HepG2 (cell line): ENCODE results near the gene ZNF185. TPM values are rescaled to one million over a fixed set of nuclear protein-coding genes. Genes with fewer than 3 reads are reported as not detected.

Experiments
- ATAC-seq: fragments of 200-7000 bp; cut with Tn5 transposase; 3 replicates; pipeline ENCODE4 v1.9.1; 2020; ENCODE audit warnings: mild to moderate bottlenecking, moderate library complexity
- BruUV-seq: library from RNA; stranded (reverse); fragments of 400-500 nt; replicated peaks from 2 replicates; lab custom pipeline; 2021; lab: Mats Ljungman, UMichigan
- CTCF ChIA-PET: fragments of 300-600 bp; formaldehyde crosslinking; extraction: SDS; loops from one replicate; lab custom pipeline; 2021; ENCODE audit warnings: low total read pairs, inconsistent platforms, low intra/inter-chr PET ratio; lab: Yijun Ruan, JAX
- POLR2A ChIA-PET: fragments of 350-600 bp; sonication (Branson Sonifier 250); formaldehyde crosslinking; loops from one replicate; lab custom pipeline; 2020; ENCODE audit warnings: antibody characterized with exemption, inconsistent platforms; lab: Yijun Ruan, JAX
- DNase-seq: peaks from one replicate; pipeline ENCODE4 v3.0.0-alpha.2; 2015; ENCODE audit warnings: low spot score
- FAIRE-seq: peaks from 3 replicates; lab custom pipeline; 2011; peaks lifted over from hg19 to GRCh38; lab: Jason Lieb, UNC
- H2AFZ ChIP-seq: one replicate; pipeline ENCODE4 v1.6.1; 2011; ENCODE audit warnings: low read length, inconsistent platforms
- H3K27ac ChIP-seq: fragments of 300-600 bp; 3 replicates; pipeline ENCODE4 v1.8.0; 2011; ENCODE audit warnings: mixed run types, mild to moderate bottlenecking, mixed read lengths, low read length, inconsistent platforms; ENCODE audit not compliant: insufficient read depth; ENCODE audit errors: extremely low read length
- H3K27me3 ChIP-seq, 2 experiments: fragments of 200-600 bp in 1 of 2; 2 replicates in 1 of 2; 3 replicates in 1 of 2; pipeline versions ENCODE4 v1.6.0 to v1.8.0; 2011; ENCODE audit warnings: low read length in 2 of 2, mild to moderate bottlenecking in 2 of 2, moderate library complexity in 2 of 2, inconsistent platforms in 1 of 2; ENCODE audit not compliant: insufficient read depth in 2 of 2, control insufficient read depth in 1 of 2
- H3K36me3 ChIP-seq, 2 experiments: fragments of 200-600 bp in 1 of 2; replicated peaks in 1 of 2; 2 replicates in 1 of 2; 3 replicates in 1 of 2; pipeline versions ENCODE4 v1.5.1 to v1.8.0; 2011; ENCODE audit warnings: low read length in 2 of 2, inconsistent platforms in 1 of 2; ENCODE audit not compliant: insufficient read depth in 2 of 2, control insufficient read depth in 1 of 2
- H3K4me1 ChIP-seq: 2 replicates; pipeline ENCODE4 v1.5.1; 2012; ENCODE audit warnings: low read length, inconsistent platforms; ENCODE audit not compliant: insufficient read depth
- H3K4me2 ChIP-seq: 2 replicates; pipeline ENCODE4 v1.6.0; 2011; ENCODE audit warnings: low read depth, low read length, inconsistent platforms
- H3K4me3 ChIP-seq, 3 experiments: fragments of 200-600 bp in 1 of 3; sonication (generic), shearing (Covaris generic) in 1 of 3; replicated peaks in 1 of 3; 2 replicates each; pipeline ENCODE4 v1.5.1; 2011 to 2016; ENCODE audit warnings: low read length in 3 of 3, inconsistent platforms in 2 of 3, low read depth in 2 of 3, mild to moderate bottlenecking in 2 of 3, control low read depth in 1 of 3, mixed read lengths in 1 of 3; ENCODE audit not compliant: insufficient read depth in 1 of 3
- H3K79me2 ChIP-seq: one replicate; pipeline ENCODE4 v1.6.1; 2011; ENCODE audit warnings: low read length, inconsistent platforms; ENCODE audit not compliant: insufficient read depth
- H3K9ac ChIP-seq: 2 replicates; pipeline ENCODE4 v1.6.0; 2011; ENCODE audit warnings: mild to moderate bottlenecking, low read depth, low read length, inconsistent platforms; ENCODE audit not compliant: insufficient read depth
- H3K9me3 ChIP-seq: 2 replicates; pipeline ENCODE4 v1.5.1; 2012; ENCODE audit warnings: mild to moderate bottlenecking, low read length
- H4K20me1 ChIP-seq: 2 replicates; pipeline ENCODE4 v1.6.0; 2011; ENCODE audit warnings: inconsistent platforms, mild to moderate bottlenecking, low read length, moderate library complexity; ENCODE audit not compliant: insufficient read depth
- CERS6 ChIP-seq: sonication (generic); formaldehyde crosslinking; IDR thresholded peaks from 2 replicates; pipeline ENCODE4 v1.5.0; 2020; ENCODE audit warnings: missing genetic modification reagents
- HMGXB3 ChIP-seq: sonication (generic); formaldehyde crosslinking; IDR thresholded peaks from 2 replicates; pipeline ENCODE4 v1.4.0; 2020; ENCODE audit warnings: missing genetic modification reagents, borderline replicate concordance
- PRDM15 ChIP-seq: sonication (generic); formaldehyde crosslinking; IDR thresholded peaks from 2 replicates; pipeline ENCODE4 v1.4.0; 2020; ENCODE audit warnings: missing genetic modification reagents
- RXRB ChIP-seq: IDR thresholded peaks from 2 replicates; pipeline ENCODE4 v1.6.1; 2016; ENCODE audit warnings: borderline replicate concordance, missing genetic modification reagents, missing compliant biosample characterization
- ZKSCAN1 ChIP-seq: fragments of 150-350 bp; IDR thresholded peaks from 2 replicates; pipeline ENCODE4 v1.6.1; 2014; ENCODE audit warnings: low read length
- ZNF224 ChIP-seq: sonication (generic); formaldehyde crosslinking; IDR thresholded peaks from 2 replicates; pipeline ENCODE4 v1.5.0; 2020; ENCODE audit warnings: mild to moderate bottlenecking, missing genetic modification reagents
- WGBS: methylation state at CpG from one replicate; pipeline ENCODE4 v1.1.6; 2017; ENCODE audit warnings: low lambda C conversion rate; 5-methylcytosine and 5-hydroxymethylcytosine counted together
- in situ Hi-C: cut with HindIII; loops from 2 replicates; pipeline ENCODE4 v1.10.0; 2017; ENCODE audit warnings: low pct_unique_long_range_greater_than_20kb; ENCODE audit not compliant: extremely low pct_ligation_motif_present
- intact Hi-C: fragments of 100-400 bp; cut with micrococcal nuclease; formaldehyde crosslinking; loops from one replicate; pipeline ENCODE4 v1.10.0; 2022; ENCODE audit not compliant: unreplicated experiment
- polyA plus RNA-seq, 8 experiments: library from polyadenylated mRNA; depleted of rRNA in 3 of 8; stranded (reverse) in 7 of 8; unstranded in 1 of 8; fragments of >200 nt; fragmentation: Illumina TruSeq in 4 of 8; extraction: Trizol in 4 of 8; gene quantifications; 2 replicates each; pipeline versions ENCODE4 v1.2.1 to v1.2.3, GENCODE V29; 2011 to 2016; ENCODE audit warnings: low read depth in 4 of 8, missing spikeins in 1 of 8, mixed read lengths in 1 of 8; ENCODE audit not compliant: insufficient read depth in 1 of 8
- total RNA-seq, 5 experiments: library from RNA; depleted of rRNA; stranded (reverse); fragments of >200 nt; fragmentation: Illumina TruSeq; extraction: Trizol; gene quantifications; 2 replicates each; pipeline ENCODE4 v1.2.3, GENCODE V29; 2016; ENCODE audit warnings: low read depth in 1 of 5

ZNF185 gene
- total and polyA plus RNA-seq, 2 of the 13 experiments (the other 11 are each of a cell fraction or from before 2014, with no cell fraction given), result 1.6 to 3.4 TPM

GRCh38 chrX:152899874-152900719, 2.2 kb downstream of the ZNF185 start:
- Histone ChIP-seq H4K20me1 (no peaks in the 10 kb centered on the region), H3K27me3 (peaks cover 0 to 11% of the 10 kb centered on the region in 2 experiments; a peak in 2 of 5 replicates), H3K79me2 (no peaks in the 10 kb centered on the region), H3K4me2 (no peak overlapping the region), H3K36me3 (no peaks in the 10 kb centered on the region), H3K27ac (no peak overlapping the region), H3K4me1 (no peaks in the 10 kb centered on the region), H3K9me3 (no peaks in the 10 kb centered on the region), H2AFZ (no peak overlapping the region), H3K4me3 (no peak overlapping the region), H3K9ac (no peak overlapping the region)
- no peak for FAIRE-seq
- ChIA-PET POLR2A (no interaction called here), CTCF (no interaction called here)
- WGBS, result 50% methylated on average over 2 of the region's 12 CpGs
- no peak for ATAC-seq
- in situ Hi-C loops (no loop called here), intact Hi-C loops (no loop called here)
- DNase-seq, result no peak
- no TSS peak for BruUV-seq
- TF ChIP-seq ZNF224, result no peak
- TF ChIP-seq RXRB (CRISPR knock-in tag), result no peak
- TF ChIP-seq PRDM15 (CRISPR knock-in tag), result no peak
- TF ChIP-seq ZKSCAN1, result no peak
- TF ChIP-seq HMGXB3, result no peak
- TF ChIP-seq CERS6 (CRISPR knock-in tag), result no peak
